HepG2 (cell line): ENCODE measurements around the gene FRMD8. TPM values are rescaled to one million over a fixed set of nuclear protein-coding genes. Genes with fewer than 3 reads are reported as not detected.

Experiments used
- AKAP8 ChIP-seq: sonication (generic); formaldehyde crosslinking; IDR thresholded peaks from 2 replicates; pipeline ENCODE4 v1.5.1; 2020; ENCODE audit warnings: mild to moderate bottlenecking, missing genetic modification reagents
- CHCHD3 ChIP-seq: sonication (generic); formaldehyde crosslinking; IDR thresholded peaks from 2 replicates; pipeline ENCODE4 v1.8.0; 2022; ENCODE audit warnings: mild to moderate bottlenecking, missing genetic modification reagents, moderate library complexity
- FOXO1 ChIP-seq: sonication (generic); formaldehyde crosslinking; IDR thresholded peaks from 2 replicates; pipeline ENCODE4 v1.4.0; 2020; ENCODE audit warnings: missing genetic modification reagents
- MEIS1 ChIP-seq: sonication (generic); formaldehyde crosslinking; IDR thresholded peaks from 2 replicates; pipeline ENCODE4 v1.9.0; 2021; ENCODE audit warnings: mild to moderate bottlenecking, missing genetic modification reagents, moderate library complexity, borderline replicate concordance
- MXD4 ChIP-seq: IDR thresholded peaks from 2 replicates; pipeline ENCODE4 v1.6.1; 2016; ENCODE audit warnings: mild to moderate bottlenecking, missing biosample characterization, missing genetic modification reagents
- NONO ChIP-seq, 2 experiments: fragments of 450-650 bp in 1 of 2; sonication (generic) in 1 of 2; formaldehyde crosslinking in 1 of 2; IDR thresholded peaks in 1 of 2; conservative IDR thresholded peaks in 1 of 2; 2 replicates each; pipeline versions ENCODE4 v1.6.1 to v1.8.0; 2017 to 2022; ENCODE audit warnings: mild to moderate bottlenecking in 1 of 2, missing genetic modification reagents in 1 of 2, moderate library complexity in 1 of 2
- SP4 ChIP-seq: sonication (generic); formaldehyde crosslinking; IDR thresholded peaks from 2 replicates; pipeline ENCODE4 v1.8.1; 2023; ENCODE audit warnings: mild to moderate bottlenecking, missing genetic modification reagents
- ZC3H4 ChIP-seq: sonication (generic); formaldehyde crosslinking; IDR thresholded peaks from 2 replicates; pipeline ENCODE4 v1.4.0; 2020; ENCODE audit warnings: missing genetic modification reagents, borderline replicate concordance
- ZNF124 ChIP-seq: sonication (generic); formaldehyde crosslinking; IDR thresholded peaks from 2 replicates; pipeline ENCODE4 v1.4.0; 2020; ENCODE audit warnings: missing genetic modification reagents
- ZNF138 ChIP-seq: sonication (generic); formaldehyde crosslinking; IDR thresholded peaks from 2 replicates; pipeline ENCODE4 v1.5.0; 2020; ENCODE audit warnings: mild to moderate bottlenecking, low read depth, missing genetic modification reagents
- ZNF207 ChIP-seq: fragments of 450-650 bp; IDR thresholded peaks from 2 replicates; pipeline ENCODE4 v1.6.1; 2016; ENCODE audit warnings: antibody characterized with exemption, borderline replicate concordance
- ZNF282 ChIP-seq: fragments of 450-650 bp; IDR thresholded peaks from 2 replicates; pipeline ENCODE4 v1.6.1; 2018; ENCODE audit not compliant: partially characterized antibody
- ZNF468 ChIP-seq: sonication (generic); formaldehyde crosslinking; IDR thresholded peaks from 2 replicates; pipeline ENCODE4 v1.8.0; 2022; ENCODE audit warnings: mild to moderate bottlenecking, moderate library complexity, missing genetic modification reagents
- ZNF766 ChIP-seq: sonication (generic); formaldehyde crosslinking; IDR thresholded peaks from 2 replicates; pipeline ENCODE4 v1.5.0; 2020; ENCODE audit warnings: missing genetic modification reagents, borderline replicate concordance
- polyA plus RNA-seq, 8 experiments: library from polyadenylated mRNA; depleted of rRNA in 3 of 8; stranded (reverse) in 7 of 8; unstranded in 1 of 8; fragments of >200 nt; fragmentation: Illumina TruSeq in 4 of 8; extraction: Trizol in 4 of 8; gene quantifications; 2 replicates each; pipeline versions ENCODE4 v1.2.1 to v1.2.3, GENCODE V29; 2011 to 2016; ENCODE audit warnings: low read depth in 4 of 8, missing spikeins in 1 of 8, mixed read lengths in 1 of 8; ENCODE audit not compliant: insufficient read depth in 1 of 8
- total RNA-seq, 5 experiments: library from RNA; depleted of rRNA; stranded (reverse); fragments of >200 nt; fragmentation: Illumina TruSeq; extraction: Trizol; gene quantifications; 2 replicates each; pipeline ENCODE4 v1.2.3, GENCODE V29; 2016; ENCODE audit warnings: low read depth in 1 of 5
- TF ChIP-seq, protein P1 (sequence below): sonication (generic); formaldehyde crosslinking; IDR thresholded peaks from 2 replicates; pipeline ENCODE4 v1.8.0; 2022; ENCODE audit warnings: missing genetic modification reagents, mild to moderate bottlenecking, inconsistent platforms, borderline replicate concordance
- TF ChIP-seq, protein P2 (sequence below): sonication (generic); formaldehyde crosslinking; IDR thresholded peaks from 2 replicates; pipeline ENCODE4 v1.5.0; 2020; ENCODE audit warnings: mild to moderate bottlenecking, missing genetic modification reagents
- TF ChIP-seq, protein P3 (sequence below), 2 experiments: sonication (generic) in 1 of 2; formaldehyde crosslinking in 1 of 2; IDR thresholded peaks; 2 replicates each; pipeline versions ENCODE4 v1.5.1 to v1.6.1; 2011 to 2020; ENCODE audit warnings: borderline replicate concordance in 1 of 2, low read depth in 1 of 2, low read length in 1 of 2, mild to moderate bottlenecking in 1 of 2, missing genetic modification reagents in 1 of 2, moderate library complexity in 1 of 2
- TF ChIP-seq, protein P4 (sequence below): sonication (generic); formaldehyde crosslinking; IDR thresholded peaks from 2 replicates; pipeline ENCODE4 v1.4.0; 2020; ENCODE audit warnings: low read depth, mild to moderate bottlenecking, missing genetic modification reagents
- TF ChIP-seq, protein P5 (sequence below): sonication (generic); formaldehyde crosslinking; IDR thresholded peaks from 2 replicates; pipeline ENCODE4 v1.8.0; 2022; ENCODE audit warnings: mild to moderate bottlenecking, missing genetic modification reagents; ENCODE audit not compliant: insufficient replicate concordance

Gene FRMD8
- total and polyA plus RNA-seq, 2 of the 13 experiments (the other 11 are each of a cell fraction or from before 2014, with no cell fraction given): 5.8 to 20.6 TPM

DNA sequence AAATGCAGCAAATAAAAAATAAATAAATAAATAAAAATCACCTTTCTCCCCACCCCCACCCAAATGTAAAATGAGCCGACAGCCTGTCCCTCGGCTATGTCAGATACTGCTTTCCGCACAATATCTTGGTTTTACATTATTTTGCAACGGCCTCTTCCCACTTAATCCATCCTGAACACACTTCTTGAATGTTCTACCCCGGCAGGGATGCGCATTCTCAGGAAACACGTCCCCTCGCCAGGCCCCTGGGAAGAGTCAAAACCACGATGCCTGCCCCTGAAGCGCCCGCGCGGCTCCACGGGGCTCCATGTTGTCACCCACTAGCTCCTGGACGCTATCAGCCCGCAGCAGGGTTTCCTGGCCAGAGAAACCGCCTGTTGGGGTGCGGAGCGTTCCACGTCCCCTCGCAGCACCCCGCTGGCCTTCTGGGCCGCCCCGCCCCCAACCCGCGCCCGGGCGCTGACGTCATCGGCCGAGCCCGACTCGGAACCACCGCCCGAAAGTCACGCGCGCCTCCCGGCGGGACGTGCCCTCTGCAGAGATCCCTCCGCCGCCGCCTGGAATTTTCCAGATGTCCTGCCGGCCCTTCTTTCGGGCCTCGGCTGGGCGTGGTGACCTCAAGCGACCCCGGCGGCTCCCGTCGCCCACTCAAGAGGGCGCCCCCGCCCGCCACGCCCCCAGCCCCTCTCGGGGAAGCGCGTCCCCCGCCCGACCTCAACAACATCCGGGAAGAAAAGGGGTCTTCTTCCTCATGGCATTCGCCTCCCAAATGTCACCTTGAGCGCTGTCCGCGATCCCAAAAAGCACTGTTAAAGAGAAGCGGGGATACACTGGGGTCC lies 35.6 kb downstream of the FRMD8 start (continued):
- TF ChIP-seq, protein P1, sequence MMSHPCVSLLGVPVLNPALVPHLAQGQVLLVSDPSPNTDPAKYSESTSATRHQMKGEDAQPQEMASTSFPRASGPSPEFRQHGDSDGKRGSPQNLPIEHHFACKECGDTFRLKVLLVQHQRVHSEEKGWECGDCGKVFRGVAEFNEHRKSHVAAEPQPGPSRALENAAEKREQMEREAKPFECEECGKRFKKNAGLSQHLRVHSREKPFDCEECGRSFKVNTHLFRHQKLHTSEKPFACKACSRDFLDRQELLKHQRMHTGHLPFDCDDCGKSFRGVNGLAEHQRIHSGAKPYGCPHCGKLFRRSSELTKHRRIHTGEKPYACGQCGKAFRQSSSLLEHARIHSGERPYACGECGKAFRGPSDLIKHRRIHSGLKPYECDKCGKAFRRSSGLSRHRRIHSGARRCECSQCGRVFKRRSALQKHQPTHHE (CRISPR knock-in tag): 0 out of 2 replicates have a peak, but pooled peaks have one; percentile 29
- 0 out of 2 replicates have a peak, but pooled peaks have one; percentile 24 for TF ChIP-seq SP4 (CRISPR knock-in tag)
- no peak; the same call in 1 of the 2 replicates for TF ChIP-seq MEIS1 (CRISPR knock-in tag)
- no peak for TF ChIP-seq ZNF207
- TF ChIP-seq, protein P2, sequence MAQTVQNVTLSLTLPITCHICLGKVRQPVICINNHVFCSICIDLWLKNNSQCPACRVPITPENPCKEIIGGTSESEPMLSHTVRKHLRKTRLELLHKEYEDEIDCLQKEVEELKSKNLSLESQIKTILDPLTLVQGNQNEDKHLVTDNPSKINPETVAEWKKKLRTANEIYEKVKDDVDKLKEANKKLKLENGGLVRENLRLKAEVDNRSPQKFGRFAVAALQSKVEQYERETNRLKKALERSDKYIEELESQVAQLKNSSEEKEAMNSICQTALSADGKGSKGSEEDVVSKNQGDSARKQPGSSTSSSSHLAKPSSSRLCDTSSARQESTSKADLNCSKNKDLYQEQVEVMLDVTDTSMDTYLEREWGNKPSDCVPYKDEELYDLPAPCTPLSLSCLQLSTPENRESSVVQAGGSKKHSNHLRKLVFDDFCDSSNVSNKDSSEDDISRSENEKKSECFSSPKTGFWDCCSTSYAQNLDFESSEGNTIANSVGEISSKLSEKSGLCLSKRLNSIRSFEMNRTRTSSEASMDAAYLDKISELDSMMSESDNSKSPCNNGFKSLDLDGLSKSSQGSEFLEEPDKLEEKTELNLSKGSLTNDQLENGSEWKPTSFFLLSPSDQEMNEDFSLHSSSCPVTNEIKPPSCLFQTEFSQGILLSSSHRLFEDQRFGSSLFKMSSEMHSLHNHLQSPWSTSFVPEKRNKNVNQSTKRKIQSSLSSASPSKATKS (CRISPR knock-in tag): 0 out of 2 replicates have a peak, but pooled peaks have one; percentile 10
- TF ChIP-seq ZNF766 (CRISPR knock-in tag): no peak
- TF ChIP-seq ZNF138 (CRISPR knock-in tag): no peak
- TF ChIP-seq, protein P3, sequence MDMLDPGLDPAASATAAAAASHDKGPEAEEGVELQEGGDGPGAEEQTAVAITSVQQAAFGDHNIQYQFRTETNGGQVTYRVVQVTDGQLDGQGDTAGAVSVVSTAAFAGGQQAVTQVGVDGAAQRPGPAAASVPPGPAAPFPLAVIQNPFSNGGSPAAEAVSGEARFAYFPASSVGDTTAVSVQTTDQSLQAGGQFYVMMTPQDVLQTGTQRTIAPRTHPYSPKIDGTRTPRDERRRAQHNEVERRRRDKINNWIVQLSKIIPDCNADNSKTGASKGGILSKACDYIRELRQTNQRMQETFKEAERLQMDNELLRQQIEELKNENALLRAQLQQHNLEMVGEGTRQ (IDR thresholded peaks at IDR 0.05; ENCODE audit: low read depth, low read length): no peak
- TF ChIP-seq, protein P3 (CRISPR knock-in tag; IDR thresholded peaks at IDR 0.05; ENCODE audit: borderline replicate concordance): 0 out of 2 replicates have a peak, but pooled peaks have one; percentile 24
- TF ChIP-seq, protein P4, sequence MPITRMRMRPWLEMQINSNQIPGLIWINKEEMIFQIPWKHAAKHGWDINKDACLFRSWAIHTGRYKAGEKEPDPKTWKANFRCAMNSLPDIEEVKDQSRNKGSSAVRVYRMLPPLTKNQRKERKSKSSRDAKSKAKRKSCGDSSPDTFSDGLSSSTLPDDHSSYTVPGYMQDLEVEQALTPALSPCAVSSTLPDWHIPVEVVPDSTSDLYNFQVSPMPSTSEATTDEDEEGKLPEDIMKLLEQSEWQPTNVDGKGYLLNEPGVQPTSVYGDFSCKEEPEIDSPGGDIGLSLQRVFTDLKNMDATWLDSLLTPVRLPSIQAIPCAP (CRISPR knock-in tag): no peak
- TF ChIP-seq, protein P5, sequence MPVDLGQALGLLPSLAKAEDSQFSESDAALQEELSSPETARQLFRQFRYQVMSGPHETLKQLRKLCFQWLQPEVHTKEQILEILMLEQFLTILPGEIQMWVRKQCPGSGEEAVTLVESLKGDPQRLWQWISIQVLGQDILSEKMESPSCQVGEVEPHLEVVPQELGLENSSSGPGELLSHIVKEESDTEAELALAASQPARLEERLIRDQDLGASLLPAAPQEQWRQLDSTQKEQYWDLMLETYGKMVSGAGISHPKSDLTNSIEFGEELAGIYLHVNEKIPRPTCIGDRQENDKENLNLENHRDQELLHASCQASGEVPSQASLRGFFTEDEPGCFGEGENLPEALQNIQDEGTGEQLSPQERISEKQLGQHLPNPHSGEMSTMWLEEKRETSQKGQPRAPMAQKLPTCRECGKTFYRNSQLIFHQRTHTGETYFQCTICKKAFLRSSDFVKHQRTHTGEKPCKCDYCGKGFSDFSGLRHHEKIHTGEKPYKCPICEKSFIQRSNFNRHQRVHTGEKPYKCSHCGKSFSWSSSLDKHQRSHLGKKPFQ (CRISPR knock-in tag): no peak
- TF ChIP-seq AKAP8 (CRISPR knock-in tag): no peak; the same call in none of the 2 replicates
- TF ChIP-seq ZNF124 (CRISPR knock-in tag): no peak
- peak; percentile 92 for TF ChIP-seq ZC3H4 (CRISPR knock-in tag)
- TF ChIP-seq FOXO1: no peak; the same call in 1 of the 2 replicates
- no peak for TF ChIP-seq NONO (IDR thresholded peaks at IDR 0.05)
- no peak; the same call in 1 of the 2 replicates for TF ChIP-seq NONO (CRISPR knock-in tag; conservative IDR thresholded peaks at IDR 0.05)
- no peak for TF ChIP-seq CHCHD3 (CRISPR knock-in tag)
- TF ChIP-seq ZNF468: 0 out of 2 replicates have a peak, but pooled peaks have one; percentile 52
- TF ChIP-seq ZNF282: no peak
- no peak; the same call in 1 of the 2 replicates for TF ChIP-seq MXD4 (CRISPR knock-in tag)
